HEK293 (cell line): ENCODE measurements around the gene UFSP2.

ENCODE experiments used
- CTCF ChIA-PET: fragments of 350-600 bp; formaldehyde crosslinking; extraction: SDS; loops from one replicate; lab custom pipeline; 2021; ENCODE audit warnings: antibody characterized with exemption; lab: Yijun Ruan, JAX
- POLR2A ChIA-PET: fragments of 300-600 bp; formaldehyde crosslinking; extraction: SDS; loops from one replicate; lab custom pipeline; 2020; ENCODE audit warnings: antibody characterized with exemption, inconsistent platforms; lab: Yijun Ruan, JAX
- H3K27ac ChIP-seq: fragments of 200-500 bp; sonication (Bioruptor generic); 2 replicates; pipeline ENCODE4 v1.5.1; 2014; ENCODE audit warnings: low read depth, low read length, control low read depth, inconsistent platforms; ENCODE audit errors: extremely low read depth
- H3K36me3 ChIP-seq, 2 experiments: fragments of 200-500 bp in 1 of 2; sonication (Bioruptor generic) in 1 of 2; 1 replicate in 1 of 2; 2 replicates in 1 of 2; pipeline ENCODE4 v1.5.1; 2014 to 2017; ENCODE audit warnings: inconsistent platforms in 2 of 2, low read length in 2 of 2; ENCODE audit not compliant: control insufficient read depth in 2 of 2, insufficient read depth in 1 of 2
- H3K4me1 ChIP-seq: fragments of 200-500 bp; sonication (Bioruptor generic); 2 replicates; pipeline ENCODE4 v1.5.1; 2014; ENCODE audit warnings: mild to moderate bottlenecking, low read length, inconsistent platforms; ENCODE audit not compliant: control insufficient read depth, insufficient read depth
- H3K4me3 ChIP-seq: 2 replicates; pipeline ENCODE4 v1.5.1; 2011; ENCODE audit warnings: low read depth, mild to moderate bottlenecking, control low read depth, low read length, moderate library complexity
- H3K9me3 ChIP-seq: fragments of 200-500 bp; sonication (Bioruptor generic); 2 replicates; pipeline ENCODE4 v1.5.1; 2014; ENCODE audit warnings: low read depth, low read length, inconsistent platforms; ENCODE audit not compliant: control insufficient read depth, insufficient read depth
- CTCF ChIP-seq: fragments of 450-650 bp; formaldehyde crosslinking; IDR thresholded peaks from 2 replicates; pipeline ENCODE4 v1.5.1; 2016; ENCODE audit warnings: missing biosample characterization, missing genetic modification characterization
- MEIS1 ChIP-seq: sonication (generic); formaldehyde crosslinking; IDR thresholded peaks from 2 replicates; pipeline ENCODE4 v1.8.1; 2022; ENCODE audit warnings: missing genetic modification reagents, mild to moderate bottlenecking, borderline replicate concordance
- OVOL3 ChIP-seq: fragments of 450-650 bp; formaldehyde crosslinking; IDR thresholded peaks from 2 replicates; pipeline ENCODE4 v1.5.1; 2016; ENCODE audit warnings: missing biosample characterization, missing genetic modification characterization
- REPIN1 ChIP-seq: fragments of 450-650 bp; formaldehyde crosslinking; IDR thresholded peaks from 2 replicates; pipeline ENCODE4 v1.5.1; 2017; ENCODE audit warnings: missing biosample characterization, missing genetic modification characterization, low read depth
- SETDB1 ChIP-seq: IDR thresholded peaks from one replicate; pipeline ENCODE4 v1.6.1; 2017; ENCODE audit warnings: mild to moderate bottlenecking, low read length, moderate library complexity, mixed read lengths; ENCODE audit not compliant: insufficient read length
- SP7 ChIP-seq: fragments of 450-650 bp; formaldehyde crosslinking; IDR thresholded peaks from 2 replicates; pipeline ENCODE4 v1.5.1; 2016; ENCODE audit warnings: missing biosample characterization, missing genetic modification characterization
- ZBTB44 ChIP-seq: fragments of 450-650 bp; IDR thresholded peaks from 2 replicates; pipeline ENCODE4 v1.5.1; 2018; ENCODE audit warnings: missing biosample characterization, mild to moderate bottlenecking, missing genetic modification characterization
- ZNF121 ChIP-seq: fragments of 450-650 bp; formaldehyde crosslinking; IDR thresholded peaks from 2 replicates; pipeline ENCODE4 v1.5.1; 2016; ENCODE audit warnings: missing biosample characterization, missing genetic modification characterization
- ZNF146 ChIP-seq: fragments of 450-650 bp; formaldehyde crosslinking; IDR thresholded peaks from 2 replicates; pipeline ENCODE4 v1.5.1; 2016; ENCODE audit warnings: missing biosample characterization, missing genetic modification characterization
- ZNF174 ChIP-seq: fragments of 450-650 bp; formaldehyde crosslinking; IDR thresholded peaks from 2 replicates; pipeline ENCODE4 v1.5.0; 2017; ENCODE audit warnings: missing biosample characterization, mild to moderate bottlenecking, missing genetic modification characterization
- ZNF23 ChIP-seq: fragments of 450-650 bp; formaldehyde crosslinking; IDR thresholded peaks from 2 replicates; pipeline ENCODE4 v1.5.1; 2016; ENCODE audit warnings: missing biosample characterization, missing genetic modification characterization, borderline replicate concordance
- ZNF335 ChIP-seq: fragments of 450-650 bp; formaldehyde crosslinking; conservative IDR thresholded peaks from 2 replicates; pipeline ENCODE4 v1.5.1; 2016; ENCODE audit warnings: missing biosample characterization, missing genetic modification characterization
- ZNF341 ChIP-seq: fragments of 450-650 bp; formaldehyde crosslinking; IDR thresholded peaks from 2 replicates; pipeline ENCODE4; 2016; ENCODE audit warnings: low read depth, missing biosample characterization, missing genetic modification characterization
- ZNF350 ChIP-seq: fragments of 450-650 bp; formaldehyde crosslinking; IDR thresholded peaks from 2 replicates; pipeline ENCODE4 v1.5.0; 2017; ENCODE audit warnings: missing biosample characterization, mild to moderate bottlenecking, missing genetic modification characterization
- ZNF398 ChIP-seq: fragments of 450-650 bp; formaldehyde crosslinking; IDR thresholded peaks from 2 replicates; pipeline ENCODE4 v1.5.1; 2017; ENCODE audit warnings: missing biosample characterization, missing genetic modification characterization
- ZNF529 ChIP-seq: fragments of 450-650 bp; formaldehyde crosslinking; IDR thresholded peaks from 2 replicates; pipeline ENCODE4 v1.5.1; 2017; ENCODE audit warnings: missing genetic modification characterization, missing biosample characterization; ENCODE audit not compliant: insufficient replicate concordance
- ZNF596 ChIP-seq: fragments of 450-650 bp; IDR thresholded peaks from 2 replicates; pipeline ENCODE4 v1.5.0; 2018; ENCODE audit warnings: missing biosample characterization, mild to moderate bottlenecking, missing genetic modification characterization, moderate library complexity
- ZNF639 ChIP-seq: fragments of 450-650 bp; formaldehyde crosslinking; IDR thresholded peaks from 2 replicates; pipeline ENCODE4 v1.5.1; 2016; ENCODE audit warnings: missing biosample characterization, missing genetic modification characterization
- ZNF776 ChIP-seq: fragments of 450-650 bp; formaldehyde crosslinking; IDR thresholded peaks from 2 replicates; pipeline ENCODE4 v1.5.0; 2017; ENCODE audit warnings: missing biosample characterization, missing genetic modification characterization, borderline replicate concordance
- ZNF791 ChIP-seq: fragments of 450-650 bp; formaldehyde crosslinking; IDR thresholded peaks from 2 replicates; pipeline ENCODE4 v1.5.1; 2016; ENCODE audit warnings: missing biosample characterization, missing genetic modification characterization
- ZSCAN16 ChIP-seq: fragments of 450-650 bp; formaldehyde crosslinking; IDR thresholded peaks from 2 replicates; pipeline ENCODE4 v1.5.1; 2016; ENCODE audit warnings: missing biosample characterization, missing genetic modification characterization

Gene UFSP2

GRCh38 chr4:185357211-185357610 is 68.6 kb downstream of the UFSP2 start (continued):
- no peak for TF ChIP-seq ZBTB44 (tag by site-specific recombination)
- no peak for TF ChIP-seq ZSCAN16 (tag by site-specific recombination)
- TF ChIP-seq ZNF596 (tag by site-specific recombination): no peak
- TF ChIP-seq ZNF776 (tag by site-specific recombination): no peak
- TF ChIP-seq MEIS1: no peak
- no peak for TF ChIP-seq ZNF639
- TF ChIP-seq ZNF398 (tag by site-specific recombination): no peak
- no peak for TF ChIP-seq CTCF (tag by site-specific recombination)

GRCh38 chr4:185352741-185353140 is 73.0 kb downstream of the UFSP2 start:
- ChIA-PET POLR2A (no interaction called here), CTCF (no interaction called here)
- H3K27ac ChIP-seq: no peak overlapping the region
- H3K4me1 ChIP-seq: no peaks in the 10 kb centered on the region
- no peak overlapping the region for H3K4me3 ChIP-seq
- TF ChIP-seq ZNF596 (tag by site-specific recombination) (no peak), ZNF146 (tag by site-specific recombination) (no peak), ZNF350 (tag by site-specific recombination) (no peak), ZNF121 (no peak), ZNF341 (tag by site-specific recombination) (no peak), ZNF335 (no peak), REPIN1 (tag by site-specific recombination) (no peak), ZNF529 (tag by site-specific recombination) (no peak), ZNF23 (no peak), SP7 (tag by site-specific recombination) (no peak), SETDB1 (no peak), OVOL3 (tag by site-specific recombination) (no peak), ZNF791 (tag by site-specific recombination) (no peak), ZNF174 (tag by site-specific recombination) (no peak)
- peaks cover 8 to 82% of the 10 kb centered on the region in 2 experiments; a peak in 2 of 3 replicates for H3K36me3 ChIP-seq
- no peaks in the 10 kb centered on the region for H3K9me3 ChIP-seq
